Fibroblast of pulmonary artery (primary cell): ENCODE measurements around the gene NTM.
A peak's percentile ranks its signal among the peaks of the same experiment; 100 is the strongest.

Source experiments
- DNase-seq: peaks from one replicate; pipeline ENCODE4 v3.0.0-alpha.2; 2010; ENCODE audit warnings: low read depth
- H3K4me3 ChIP-seq: replicated peaks from 2 replicates; pipeline ENCODE4 v1.5.1; 2011; ENCODE audit warnings: low read depth, mild to moderate bottlenecking, control low read depth, low read length, moderate library complexity
- TF ChIP-seq, protein P1 (sequence below): IDR thresholded peaks from 2 replicates; pipeline ENCODE4 v1.5.1; 2011; ENCODE audit warnings: mild to moderate bottlenecking, control low read depth, low read length, inconsistent platforms; ENCODE audit errors: missing control alignments

The NTM gene

DNA sequence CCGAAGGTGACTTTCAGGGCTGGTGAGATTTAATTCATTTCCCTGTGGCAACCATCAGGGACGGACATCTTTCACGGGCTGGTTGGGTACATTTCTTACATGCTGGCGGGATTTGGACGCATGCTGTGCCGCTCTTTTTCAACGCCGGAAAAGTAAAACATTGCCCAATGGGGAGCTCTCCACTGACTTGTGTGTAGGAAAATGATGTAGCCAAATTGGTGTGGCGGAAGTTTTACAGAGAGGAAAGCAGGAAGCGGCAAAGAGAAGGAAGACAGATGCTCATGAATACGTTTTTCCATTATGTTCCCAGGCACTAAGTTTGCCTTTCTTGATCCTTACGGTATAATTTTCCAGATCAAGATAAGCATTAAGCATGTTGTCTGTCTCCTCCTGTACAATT is 375.8 kb downstream of the NTM start:
- no peak for DNase-seq
- H3K4me3 ChIP-seq, result no peak overlapping the region
- TF ChIP-seq, protein P1, sequence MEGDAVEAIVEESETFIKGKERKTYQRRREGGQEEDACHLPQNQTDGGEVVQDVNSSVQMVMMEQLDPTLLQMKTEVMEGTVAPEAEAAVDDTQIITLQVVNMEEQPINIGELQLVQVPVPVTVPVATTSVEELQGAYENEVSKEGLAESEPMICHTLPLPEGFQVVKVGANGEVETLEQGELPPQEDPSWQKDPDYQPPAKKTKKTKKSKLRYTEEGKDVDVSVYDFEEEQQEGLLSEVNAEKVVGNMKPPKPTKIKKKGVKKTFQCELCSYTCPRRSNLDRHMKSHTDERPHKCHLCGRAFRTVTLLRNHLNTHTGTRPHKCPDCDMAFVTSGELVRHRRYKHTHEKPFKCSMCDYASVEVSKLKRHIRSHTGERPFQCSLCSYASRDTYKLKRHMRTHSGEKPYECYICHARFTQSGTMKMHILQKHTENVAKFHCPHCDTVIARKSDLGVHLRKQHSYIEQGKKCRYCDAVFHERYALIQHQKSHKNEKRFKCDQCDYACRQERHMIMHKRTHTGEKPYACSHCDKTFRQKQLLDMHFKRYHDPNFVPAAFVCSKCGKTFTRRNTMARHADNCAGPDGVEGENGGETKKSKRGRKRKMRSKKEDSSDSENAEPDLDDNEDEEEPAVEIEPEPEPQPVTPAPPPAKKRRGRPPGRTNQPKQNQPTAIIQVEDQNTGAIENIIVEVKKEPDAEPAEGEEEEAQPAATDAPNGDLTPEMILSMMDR, result no peak

DNA sequence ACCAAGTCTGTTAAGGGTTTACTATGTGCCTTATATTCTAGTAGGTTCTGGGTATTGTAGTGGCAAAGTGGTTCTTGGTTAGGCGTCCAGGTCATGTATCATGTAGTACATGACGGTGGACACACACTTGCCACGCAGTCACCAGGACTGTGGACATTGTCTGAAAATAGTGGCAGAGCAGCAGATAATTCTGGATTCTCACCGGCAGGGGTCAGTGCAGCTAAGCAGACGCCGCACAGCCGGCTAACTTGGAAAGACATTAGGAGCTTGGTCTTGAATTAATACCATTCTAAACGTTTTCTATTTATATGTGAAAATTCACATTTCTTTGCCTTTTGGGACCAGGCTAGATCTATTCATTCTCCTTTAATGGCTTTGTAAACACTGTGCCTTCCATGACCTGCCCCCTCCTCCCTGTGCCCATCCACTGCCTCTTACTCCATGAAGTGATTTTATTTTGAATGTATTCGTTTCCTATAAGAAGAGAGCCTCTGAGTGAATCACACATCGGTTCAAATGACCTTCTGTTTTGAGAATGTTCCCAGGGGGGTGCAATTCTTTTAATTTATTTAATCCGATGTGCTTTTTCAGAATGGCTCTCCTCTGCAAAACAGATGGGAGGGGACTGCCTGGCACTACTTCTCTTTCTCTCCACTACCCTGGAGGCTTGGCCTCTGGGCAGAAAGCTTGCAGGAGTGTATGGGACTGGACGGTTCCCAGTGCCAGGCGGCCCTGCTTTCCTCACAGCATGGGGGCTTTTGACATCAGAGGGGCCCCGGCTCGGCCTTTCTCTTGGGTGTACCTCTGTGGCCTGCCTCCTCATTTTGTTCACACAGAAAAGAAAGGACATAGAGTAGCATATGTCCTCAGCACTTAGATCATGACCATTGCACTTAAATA is 378.0 kb downstream of the NTM start:
- peak; percentile 84 for DNase-seq
- TF ChIP-seq, protein P1, result peak; percentile 84
- no peak overlapping the region for H3K4me3 ChIP-seq

GRCh38 chr11:131749101-131749500 is 378.7 kb downstream of the NTM start:
- TF ChIP-seq, protein P1, result no peak
- H3K4me3 ChIP-seq, result no peak overlapping the region
- peak; percentile 96 for DNase-seq

DNA sequence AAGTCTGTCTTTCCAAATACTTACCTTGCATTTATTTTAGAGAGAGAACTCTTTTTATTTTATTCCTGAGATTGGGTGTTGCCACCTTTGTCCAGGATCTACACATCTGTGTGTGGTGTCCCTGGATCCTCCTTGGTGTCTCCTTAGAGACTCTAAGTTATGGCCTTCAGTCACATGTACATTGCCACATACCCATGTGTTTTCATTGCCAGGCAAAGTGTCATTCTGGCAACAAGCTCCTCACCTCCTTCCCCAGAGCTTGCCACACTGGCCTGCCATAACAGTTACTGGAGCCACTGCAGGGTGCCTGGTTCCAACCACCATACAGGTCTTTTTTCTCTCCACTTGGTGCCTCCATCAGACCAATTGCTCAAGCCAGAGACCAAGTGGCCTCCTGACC is 379.7 kb downstream of the NTM start:
- no peak for DNase-seq
- TF ChIP-seq, protein P1, result no peak
- no peak overlapping the region for H3K4me3 ChIP-seq

DNA sequence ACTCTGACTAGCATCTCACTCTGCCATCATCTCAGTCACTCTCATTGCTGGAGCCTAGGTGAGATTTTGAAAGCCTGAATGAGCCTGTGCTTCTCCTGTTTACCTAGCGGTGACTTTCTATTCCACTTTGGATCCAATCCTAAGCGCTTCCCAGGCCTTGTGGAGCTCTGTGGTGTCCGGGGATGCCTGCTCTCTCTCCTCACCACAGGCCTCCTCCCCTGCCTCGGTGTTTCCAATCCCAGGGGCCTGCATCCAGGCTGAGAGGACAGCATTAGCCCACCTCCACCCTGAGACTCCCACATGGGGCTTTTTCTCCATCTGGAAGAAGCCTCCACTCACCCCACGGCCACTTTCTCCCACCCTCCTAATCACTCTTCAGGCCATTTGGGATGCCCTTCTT is 380.3 kb downstream of the NTM start:
- no peak for DNase-seq
- TF ChIP-seq, protein P1, result no peak
- H3K4me3 ChIP-seq, result no peak overlapping the region

DNA sequence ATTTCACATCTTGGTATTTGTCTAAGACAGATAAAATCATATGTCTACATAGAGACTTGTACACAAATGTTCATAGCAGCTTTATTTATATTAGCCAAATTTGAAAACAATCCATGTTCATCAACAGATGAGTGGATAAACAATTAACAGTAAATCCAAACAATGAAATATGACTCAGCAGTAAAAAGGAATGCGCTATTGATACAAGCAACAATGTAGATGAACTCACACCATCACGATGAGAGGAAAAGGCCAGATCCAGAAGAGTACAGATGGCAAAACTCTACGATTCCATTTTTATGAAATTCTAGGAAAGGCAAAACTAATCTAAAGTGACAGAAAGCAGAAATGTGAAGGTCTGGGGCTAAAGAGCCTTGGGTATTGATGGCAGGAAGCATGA is 384.3 kb downstream of the NTM start:
- TF ChIP-seq, protein P1, result no peak
- no peak overlapping the region for H3K4me3 ChIP-seq
- peak; percentile 47 for DNase-seq
